ENCODE data around the gene ZSCAN31. TPM values are rescaled to one million over a fixed set of nuclear protein-coding genes. Genes with fewer than 3 reads are reported as not detected.

Gene ZSCAN31
- total and polyA plus RNA-seq, 2 donors (not counting 3 experiments of a cell fraction or from before 2014, with no cell fraction given), result 12.9 to 23.0 TPM

- H3K27ac ChIP-seq (ENCODE audit: insufficient read depth, low read depth, low read length), result peak within 1 kb of the TSS; percentile 60
- H3K4me1 ChIP-seq (ENCODE audit: control insufficient read depth, extremely low read depth, insufficient read depth, low read length), result peaks cover 24% of the 10 kb centered on the region
- no peaks in the 10 kb centered on the region for H4K20me1 ChIP-seq (replicated peaks; ENCODE audit: control insufficient read depth, extremely low read depth, insufficient read depth, low read length)
- no peaks in the 10 kb centered on the region for H3K36me3 ChIP-seq (ENCODE audit: control insufficient read depth in 2 of 2, extremely low read depth in 1 of 2, insufficient read depth in 2 of 2, low read length in 2 of 2)
- TSS peak; percentile 59 for BruUV-seq (replicated peaks)
- peak; percentile 76 for DNase-seq (ENCODE audit: low read depth, low spot score)
- no peaks in the 10 kb centered on the region for H3K27me3 ChIP-seq (ENCODE audit: control insufficient read depth in 2 of 2, insufficient read depth in 2 of 2, low read length in 2 of 2)
- dilution Hi-C loops (cut with MboI; ENCODE audit: extremely low pct_ligation_motif_present, low sequenced_read_pairs), result no loop called here
- no peaks in the 10 kb centered on the region for H3K9me1 ChIP-seq (replicated peaks; ENCODE audit: control insufficient read depth, extremely low read depth, insufficient read depth, low read length)
- H3K4me3 ChIP-seq (replicated peaks in 1 of 3; ENCODE audit: insufficient read depth in 1 of 3, low read depth in 1 of 3, low read length in 3 of 3), result peak within 1 kb of the TSS; percentile 80 to 89 (median 86)
- peak within 1 kb of the TSS; percentile 79 for H3K9ac ChIP-seq (replicated peaks; ENCODE audit: extremely low read depth, insufficient read depth, low read length)
- H3K79me2 ChIP-seq (ENCODE audit: control insufficient read depth, insufficient read depth, low read length), result peaks cover 27% of the 10 kb centered on the region
- H3K4me2 ChIP-seq (ENCODE audit: insufficient read depth, low read length), result peak within 1 kb of the TSS; percentile 99
- FAIRE-seq, result no peak
- CTCF ChIA-PET, result interaction anchor here (0.9 to 1.0 kb wide), 2 partner anchors 33 to 208 kb away, joined by 4 to 5 read pairs; partner anchors contain the start of gene ZKSCAN8
- peak; percentile 76 for TF ChIP-seq POLR2AphosphoS5 (IDR thresholded peaks at IDR 0.05; ENCODE audit: insufficient read depth, low read depth, low read length)
- TF ChIP-seq GATA2 (IDR thresholded peaks at IDR 0.05; ENCODE audit: insufficient read depth, insufficient read length, low read depth, low read length), result no peak
- TF ChIP-seq POLR2A (IDR thresholded peaks at IDR 0.05; ENCODE audit: low read depth, low read length), result peak; percentile 85
- POLR2A ChIA-PET, result no interaction called here
- intact Hi-C loops (cut with micrococcal nuclease), result loop anchor here (1.0 to 2.0 kb wide), 3 partner anchors 14 to 83 kb away; partner anchors contain the start of genes PGBD1, ZSCAN26 and ZSCAN31
- no peaks in the 10 kb centered on the region for H3K9me3 ChIP-seq (replicated peaks; ENCODE audit: control insufficient read depth, insufficient read depth, low read length)
- H2AFZ ChIP-seq (ENCODE audit: low read depth, low read length), result peak within 1 kb of the TSS; percentile 96
These were observed 14.2 kb upstream of the ZSCAN31 start, which contains the start of gene ZKSCAN3 for GRCh38 chr6:28349892-28350737. Gene ZKSCAN3 (plus strand): TSS chr6:28349947. CDS start chr6:28359587, 9,640 bp downstream.

- Histone ChIP-seq H3K9me1 (replicated peaks; ENCODE audit: control insufficient read depth, extremely low read depth, insufficient read depth, low read length) (no peaks in the 10 kb centered on the region), H2AFZ (ENCODE audit: low read depth, low read length) (peak overlapping the region; percentile 96), H3K36me3 (ENCODE audit: control insufficient read depth in 2 of 2, extremely low read depth in 1 of 2, insufficient read depth in 2 of 2, low read length in 2 of 2) (no peaks in the 10 kb centered on the region), H3K27ac (ENCODE audit: insufficient read depth, low read depth, low read length) (peak overlapping the region; percentile 60), H3K4me2 (ENCODE audit: insufficient read depth, low read length) (peak overlapping the region; percentile 99), H3K4me3 (replicated peaks in 1 of 3; ENCODE audit: insufficient read depth in 1 of 3, low read depth in 1 of 3, low read length in 3 of 3) (peak overlapping the region; percentile 80 to 89 (median 86)), H3K79me2 (ENCODE audit: control insufficient read depth, insufficient read depth, low read length) (peaks cover 24% of the 10 kb centered on the region), H3K4me1 (ENCODE audit: control insufficient read depth, extremely low read depth, insufficient read depth, low read length) (peaks cover 17% of the 10 kb centered on the region), H3K9me3 (replicated peaks; ENCODE audit: control insufficient read depth, insufficient read depth, low read length) (no peaks in the 10 kb centered on the region), H3K9ac (replicated peaks; ENCODE audit: extremely low read depth, insufficient read depth, low read length) (peak overlapping the region; percentile 79), H3K27me3 (ENCODE audit: control insufficient read depth in 2 of 2, insufficient read depth in 2 of 2, low read length in 2 of 2) (no peaks in the 10 kb centered on the region), H4K20me1 (replicated peaks; ENCODE audit: control insufficient read depth, extremely low read depth, insufficient read depth, low read length) (no peaks in the 10 kb centered on the region)
- dilution Hi-C loops (cut with MboI; ENCODE audit: extremely low pct_ligation_motif_present, low sequenced_read_pairs), result no loop called here
- TF ChIP-seq POLR2AphosphoS5 (IDR thresholded peaks at IDR 0.05; ENCODE audit: insufficient read depth, low read depth, low read length) (no peak), MAX (IDR thresholded peaks at IDR 0.05; ENCODE audit: insufficient read depth, insufficient read length) (no peak), JUN (IDR thresholded peaks at IDR 0.05; ENCODE audit: borderline replicate concordance, insufficient read depth, insufficient read length, low read depth) (no peak), FOS (IDR thresholded peaks at IDR 0.05; ENCODE audit: borderline replicate concordance, insufficient read depth, low read length) (no peak), EZH2 (IDR thresholded peaks at IDR 0.05; ENCODE audit: borderline replicate concordance, low read depth, low read length, severe bottlenecking) (no peak), GATA2 (IDR thresholded peaks at IDR 0.05; ENCODE audit: insufficient read depth, insufficient read length, low read depth, low read length) (no peak), MYC (IDR thresholded peaks at IDR 0.05; ENCODE audit: low read depth, low read length) (no peak), CTCF (IDR thresholded peaks at IDR 0.05; ENCODE audit: extremely low read depth in 1 of 2, insufficient read depth in 1 of 2, low read depth in 1 of 2, low read length in 2 of 2) (no peak), POLR2A (IDR thresholded peaks at IDR 0.05; ENCODE audit: low read depth, low read length) (no peak)
- FAIRE-seq (peak; percentile 73), DNase-seq (ENCODE audit: low read depth, low spot score) (no peak)
- ChIA-PET CTCF (interaction anchor here (0.9 to 1.0 kb wide), 2 partner anchors 34 to 208 kb away, joined by 4 to 5 read pairs; partner anchors contain the start of gene ZKSCAN8), POLR2A (no interaction called here)
- BruUV-seq (replicated peaks), result no TSS peak
- intact Hi-C loops (cut with micrococcal nuclease), result loop anchor here (1.0 to 2.0 kb wide), 3 partner anchors 13 to 83 kb away; partner anchors contain the start of genes PGBD1, ZSCAN26 and ZSCAN31
These were observed 13.5 kb upstream of the ZSCAN31 start for GRCh38 chr6:28349344-28349891.
